A549 (cell line): ENCODE measurements around the gene CACNA1E. TPM values are rescaled to one million over a fixed set of nuclear protein-coding genes. Genes with fewer than 3 reads are reported as not detected.

Experiments
- ATAC-seq, 2 experiments: fragments of 200-7000 bp in 1 of 2; fragments of >200 bp in 1 of 2; cut with Nextera tagmentation in 1 of 2; cut with Tn5 transposase in 1 of 2; 3 replicates each; pipeline versions ENCODE4 v1.8.0 to v1.9.1; 2018 to 2020; ENCODE audit warnings: mild to moderate bottlenecking in 1 of 2, moderate library complexity in 1 of 2
- CTCF ChIA-PET: fragments of 300-600 bp; sonication (Branson Sonifier 250); formaldehyde crosslinking; extraction: SDS; loops from one replicate; lab custom pipeline; 2021; ENCODE audit warnings: antibody characterized with exemption, inconsistent platforms; lab: Yijun Ruan, JAX
- POLR2A ChIA-PET: fragments of 350-600 bp; formaldehyde crosslinking; extraction: SDS; loops from one replicate; lab custom pipeline; 2021; ENCODE audit warnings: antibody characterized with exemption, inconsistent platforms; lab: Yijun Ruan, JAX
- DNase-seq, 2 experiments: peaks; one replicate each; pipeline versions ENCODE4 v3.0.0 to v3.0.0-alpha.2; 2011 to 2016; ENCODE audit warnings: low read depth in 1 of 2, low spot score in 1 of 2
- FAIRE-seq: peaks from 2 replicates; lab custom pipeline; 2011; peaks lifted over from hg19 to GRCh38; lab: Jason Lieb, UNC
- H3K27ac ChIP-seq, 2 experiments: fragments of >200 bp; sonication (Bioruptor Twin); formaldehyde crosslinking; 3 replicates each; pipeline ENCODE4 v1.5.1; 2016 to 2017
- H3K4me1 ChIP-seq: fragments of >200 bp; sonication (Bioruptor Twin); formaldehyde crosslinking; 3 replicates; pipeline ENCODE4 v1.6.1; 2016
- H3K4me2 ChIP-seq: fragments of >200 bp; sonication (Bioruptor Twin); formaldehyde crosslinking; 3 replicates; pipeline ENCODE4 v1.6.1; 2016
- H3K4me3 ChIP-seq: fragments of >200 bp; sonication (Bioruptor Twin); formaldehyde crosslinking; 3 replicates; pipeline ENCODE4 v1.5.1; 2016
- H3K9me3 ChIP-seq: fragments of >200 bp; sonication (Bioruptor Twin); formaldehyde crosslinking; 3 replicates; pipeline ENCODE4 v1.6.1; 2016
- ATOH8 ChIP-seq: fragments of 250-450 bp; sonication (Bioruptor Pico); IDR thresholded peaks from 2 replicates; pipeline ENCODE4 v1.5.0; 2020; ENCODE audit warnings: low read depth, mild to moderate bottlenecking, moderate library complexity
- BHLHE40 ChIP-seq: IDR thresholded peaks from 2 replicates; pipeline ENCODE4 v1.6.1; 2012; ENCODE audit warnings: low read depth, low read length, inconsistent platforms
- CEBPB ChIP-seq, 2 experiments: fragments of >200 bp in 1 of 2; sonication (Bioruptor Twin) in 1 of 2; formaldehyde crosslinking in 1 of 2; IDR thresholded peaks; 2 replicates each; pipeline ENCODE4 v1.6.1; 2012 to 2016
- HEYL ChIP-seq: fragments of 250-450 bp; sonication (Bioruptor Pico); IDR thresholded peaks from 2 replicates; pipeline ENCODE4 v1.8.0; 2021; ENCODE audit warnings: mild to moderate bottlenecking, moderate library complexity
- KDM1A ChIP-seq: fragments of 200-600 bp; sonication (generic); IDR thresholded peaks from 2 replicates; pipeline ENCODE4 v1.6.1; 2016; ENCODE audit warnings: low read depth, mild to moderate bottlenecking
- MAFK ChIP-seq: fragments of 450-650 bp; IDR thresholded peaks from 2 replicates; pipeline ENCODE4 v1.6.1; 2014; ENCODE audit not compliant: partially characterized antibody
- MAX ChIP-seq: IDR thresholded peaks from 2 replicates; pipeline ENCODE4 v1.6.1; 2012
- MAZ ChIP-seq: fragments of 150-350 bp; IDR thresholded peaks from 2 replicates; pipeline ENCODE4 v1.6.1; 2014; ENCODE audit warnings: antibody characterized with exemption, low read depth, low read length, borderline replicate concordance
- PBX3 ChIP-seq: IDR thresholded peaks from 2 replicates; pipeline ENCODE4 v1.6.1; 2012
- RARB ChIP-seq: fragments of 250-450 bp; sonication (Bioruptor Pico); IDR thresholded peaks from 2 replicates; pipeline ENCODE4 v1.8.0; 2021; ENCODE audit warnings: mild to moderate bottlenecking, moderate library complexity
- RCOR1 ChIP-seq: fragments of 150-350 bp; IDR thresholded peaks from 2 replicates; pipeline ENCODE4 v1.6.1; 2014; ENCODE audit warnings: antibody characterized with exemption, low read length, low read depth
- SMC3 ChIP-seq: fragments of >200 bp; sonication (Bioruptor Twin); formaldehyde crosslinking; IDR thresholded peaks from 3 replicates; pipeline ENCODE4 v1.6.1; 2018; ENCODE audit warnings: inconsistent platforms
- TP53 ChIP-seq: fragments of 250-450 bp; sonication (Bioruptor Pico); IDR thresholded peaks from 2 replicates; pipeline ENCODE4 v1.5.0; 2021; ENCODE audit warnings: mild to moderate bottlenecking, moderate library complexity
- USF2 ChIP-seq: fragments of 450-650 bp; IDR thresholded peaks from 2 replicates; pipeline ENCODE4 v1.6.1; 2014; ENCODE audit warnings: antibody characterized with exemption
- ZC3H11A ChIP-seq: fragments of 450-650 bp; IDR thresholded peaks from 2 replicates; pipeline ENCODE4 v1.6.1; 2014; ENCODE audit warnings: antibody characterized with exemption, mild to moderate bottlenecking
- ZFP36 ChIP-seq: fragments of 450-650 bp; IDR thresholded peaks from 2 replicates; pipeline ENCODE4 v1.6.1; 2014; ENCODE audit warnings: borderline replicate concordance; ENCODE audit not compliant: partially characterized antibody
- WGBS: methylation state at CpG from one replicate; pipeline ENCODE4 v1.1.6; 2017; ENCODE audit errors: missing lambda C conversion rate; 5-methylcytosine and 5-hydroxymethylcytosine counted together
- polyA plus RNA-seq, 4 experiments: library from polyadenylated mRNA; depleted of rRNA in 3 of 4; stranded (reverse); fragments of >200 nt; fragmentation: RNase III in 1 of 4; extraction: RNeasy Plus Mini Kit Qiagen cat#74134 plus additional on column Dnase treatment in 1 of 4; gene quantifications; 2 replicates in 3 of 4; 3 replicates in 1 of 4; pipeline ENCODE4 v1.2.3, GENCODE V29; 2011 to 2017
- TF ChIP-seq, protein P1 (sequence below): fragments of >200 bp; sonication (Bioruptor Twin); formaldehyde crosslinking; IDR thresholded peaks from 2 replicates; pipeline ENCODE4 v1.6.1; 2016
- TF ChIP-seq, protein P2 (sequence below): IDR thresholded peaks from 2 replicates; pipeline ENCODE4 v1.6.1; 2012; ENCODE audit warnings: low read depth, borderline replicate concordance

Gene CACNA1E
- polyA plus RNA-seq, 2 of the 4 experiments (the other 2 are of a cell fraction) = 0.01 TPM; not detected in 1

GRCh38 chr1:181674617-181675016 lies 191.3 kb downstream of the CACNA1E start:
- DNase-seq (no peak), FAIRE-seq (no peak), ATAC-seq (no peak; a peak in 2 of 6 replicates)
- Histone ChIP-seq H3K4me3 (no peak overlapping the region), H3K9me3 (no peaks in the 10 kb centered on the region), H3K4me2 (no peak overlapping the region), H3K4me1 (no peaks in the 10 kb centered on the region), H3K27ac (no peak overlapping the region)
- POLR2A ChIA-PET = no interaction called here
- WGBS = 0% methylated on average over 3 of the region's 3 CpGs
- TF ChIP-seq TP53 (CRISPR knock-in tag) (no peak), ZFP36 (no peak), ATOH8 (no peak), CEBPB (IDR thresholded peaks at IDR 0.05) (no peak), KDM1A (no peak), MAX (no peak), ZC3H11A (no peak), BHLHE40 (no peak), SMC3 (no peak), HEYL (CRISPR knock-in tag) (no peak), RARB (no peak)
- TF ChIP-seq, all 56 proteins: peak for 0
- CTCF ChIA-PET = interaction anchor here (1.0 kb wide), 1 partner anchor 21 kb away, joined by 3 read pairs; no protein-coding TSS in a partner anchor

DNA sequence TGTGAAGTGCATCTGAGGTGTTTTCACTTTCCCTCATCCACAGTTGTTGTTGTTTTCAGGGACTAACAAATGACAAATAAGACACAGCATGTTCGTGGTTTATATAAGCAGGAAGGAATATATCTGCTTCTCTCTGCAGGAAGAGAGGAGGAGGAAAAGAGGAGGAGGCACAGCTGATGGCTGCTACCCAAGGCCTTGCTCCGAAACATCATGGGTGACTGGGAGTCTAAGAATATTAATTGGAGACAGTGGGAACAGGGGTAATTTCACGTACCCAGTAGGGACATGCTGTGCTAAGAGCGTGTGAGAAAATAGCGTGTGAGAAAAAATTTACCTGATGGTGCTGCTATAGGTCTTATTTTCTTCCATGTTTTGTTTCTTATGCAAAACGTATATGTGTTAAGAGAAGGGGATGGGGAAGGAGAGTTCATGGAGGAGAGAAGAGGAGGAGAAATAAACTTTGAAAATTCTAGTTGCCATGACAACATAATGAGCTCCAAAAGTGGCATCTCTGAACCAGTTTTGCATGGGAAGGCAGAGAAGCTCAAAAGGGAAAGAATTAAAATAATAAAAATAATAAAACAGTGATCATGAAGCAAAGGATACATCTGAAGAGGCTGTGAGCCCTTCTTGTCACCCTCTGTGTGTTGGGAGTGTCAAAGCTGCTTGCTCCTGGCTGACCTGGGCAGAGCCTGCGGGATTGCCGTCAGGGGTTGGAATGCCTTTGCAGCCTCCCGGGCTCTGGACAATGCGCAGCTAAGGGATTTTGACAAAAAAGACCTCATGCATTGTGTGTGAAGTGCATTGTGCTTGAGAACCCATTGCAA lies 192.0 kb downstream of the CACNA1E start:
- 8% methylated on average over 10 of the region's 10 CpGs for WGBS
- no peaks in the 10 kb centered on the region for H3K9me3 ChIP-seq
- H3K4me3 ChIP-seq = no peak overlapping the region
- no peak overlapping the region for H3K4me2 ChIP-seq
- CTCF ChIA-PET = interaction anchor here (0.8 to 1.0 kb wide), 2 partner anchors 40 to 197 kb away, joined by 4 read pairs; no protein-coding TSS in a partner anchor
- POLR2A ChIA-PET = no interaction called here
- H3K27ac ChIP-seq = no peak overlapping the region
- no peaks in the 10 kb centered on the region for H3K4me1 ChIP-seq
- FAIRE-seq = no peak
- TF ChIP-seq RCOR1 (no peak), CEBPB (IDR thresholded peaks at IDR 0.05) (no peak), BHLHE40 (no peak), USF2 (no peak), SMC3 (no peak), MAX (no peak), MAZ (no peak), RARB (no peak), PBX3 (no peak), MAFK (no peak)
- TF ChIP-seq, protein P1, sequence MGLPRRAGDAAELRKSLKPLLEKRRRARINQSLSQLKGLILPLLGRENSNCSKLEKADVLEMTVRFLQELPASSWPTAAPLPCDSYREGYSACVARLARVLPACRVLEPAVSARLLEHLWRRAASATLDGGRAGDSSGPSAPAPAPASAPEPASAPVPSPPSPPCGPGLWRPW = no peak
- TF ChIP-seq, protein P2, sequence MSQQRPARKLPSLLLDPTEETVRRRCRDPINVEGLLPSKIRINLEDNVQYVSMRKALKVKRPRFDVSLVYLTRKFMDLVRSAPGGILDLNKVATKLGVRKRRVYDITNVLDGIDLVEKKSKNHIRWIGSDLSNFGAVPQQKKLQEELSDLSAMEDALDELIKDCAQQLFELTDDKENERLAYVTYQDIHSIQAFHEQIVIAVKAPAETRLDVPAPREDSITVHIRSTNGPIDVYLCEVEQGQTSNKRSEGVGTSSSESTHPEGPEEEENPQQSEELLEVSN = no peak
- TF ChIP-seq, all 56 proteins: peak for 0
- ATAC-seq = no peak
- DNase-seq = no peak
